Nephron (organoid): Measurements from ENCODE around the gene STAT5A.

Experiments
- H3K27ac Mint-ChIP-seq, 3 experiments: 2 replicates each; pipeline ENCODE4 v1.8.0; 2020; ENCODE audit warnings: mixed read lengths in 3 of 3, mild to moderate bottlenecking in 2 of 3, moderate library complexity in 1 of 3
- H3K27me3 Mint-ChIP-seq: 2 replicates; pipeline ENCODE4 v1.8.0; 2021; ENCODE audit warnings: low read depth, mild to moderate bottlenecking, moderate library complexity, mixed read lengths
- H3K36me3 Mint-ChIP-seq: 2 replicates; pipeline ENCODE4 v1.8.0; 2020; ENCODE audit warnings: low read depth, mixed read lengths
- H3K4me1 Mint-ChIP-seq: 2 replicates; pipeline ENCODE4 v1.8.0; 2020; ENCODE audit warnings: mixed read lengths
- H3K4me3 Mint-ChIP-seq, 3 experiments: 2 replicates each; pipeline ENCODE4 v1.8.0; 2020; ENCODE audit warnings: mild to moderate bottlenecking in 3 of 3, mixed read lengths in 3 of 3, moderate library complexity in 2 of 3
- H3K9me3 Mint-ChIP-seq: 2 replicates; pipeline ENCODE4 v1.8.0; 2020; ENCODE audit warnings: mixed read lengths
- TF ChIP-seq, protein P1 (sequence below), 3 experiments: fragments of 200-600 bp; sonication (generic); IDR thresholded peaks; one replicate each; pipeline ENCODE4 v1.5.0; 2021; ENCODE audit warnings: antibody characterized with exemption in 3 of 3; ENCODE audit not compliant: unreplicated experiment in 3 of 3

Gene STAT5A

DNA sequence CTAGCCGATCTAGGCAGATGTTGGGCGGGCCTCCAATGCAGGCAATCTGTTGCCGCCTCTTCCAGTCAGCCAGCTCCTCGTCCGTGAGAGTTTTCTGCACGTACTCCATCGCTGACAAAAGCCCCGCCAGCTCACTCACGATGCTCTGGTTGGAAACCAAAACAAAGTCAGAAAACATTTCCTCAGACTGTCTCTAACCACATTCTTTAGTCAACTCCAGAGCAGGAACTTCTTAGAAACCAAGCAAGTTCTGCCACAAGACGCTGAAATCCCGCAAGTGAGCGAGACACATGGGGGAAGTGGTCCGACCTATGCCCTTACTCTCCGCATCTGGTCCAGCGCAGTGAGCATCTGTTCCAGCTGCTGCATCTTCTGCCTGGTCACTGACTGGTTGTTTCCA is 49.1 kb downstream of the STAT5A start:
- TF ChIP-seq, protein P1, sequence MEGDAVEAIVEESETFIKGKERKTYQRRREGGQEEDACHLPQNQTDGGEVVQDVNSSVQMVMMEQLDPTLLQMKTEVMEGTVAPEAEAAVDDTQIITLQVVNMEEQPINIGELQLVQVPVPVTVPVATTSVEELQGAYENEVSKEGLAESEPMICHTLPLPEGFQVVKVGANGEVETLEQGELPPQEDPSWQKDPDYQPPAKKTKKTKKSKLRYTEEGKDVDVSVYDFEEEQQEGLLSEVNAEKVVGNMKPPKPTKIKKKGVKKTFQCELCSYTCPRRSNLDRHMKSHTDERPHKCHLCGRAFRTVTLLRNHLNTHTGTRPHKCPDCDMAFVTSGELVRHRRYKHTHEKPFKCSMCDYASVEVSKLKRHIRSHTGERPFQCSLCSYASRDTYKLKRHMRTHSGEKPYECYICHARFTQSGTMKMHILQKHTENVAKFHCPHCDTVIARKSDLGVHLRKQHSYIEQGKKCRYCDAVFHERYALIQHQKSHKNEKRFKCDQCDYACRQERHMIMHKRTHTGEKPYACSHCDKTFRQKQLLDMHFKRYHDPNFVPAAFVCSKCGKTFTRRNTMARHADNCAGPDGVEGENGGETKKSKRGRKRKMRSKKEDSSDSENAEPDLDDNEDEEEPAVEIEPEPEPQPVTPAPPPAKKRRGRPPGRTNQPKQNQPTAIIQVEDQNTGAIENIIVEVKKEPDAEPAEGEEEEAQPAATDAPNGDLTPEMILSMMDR (IDR thresholded peaks at IDR 0.05; ENCODE audit: unreplicated experiment in 3 of 3), result no peak
- Mint-ChIP-seq H3K27ac (no peak overlapping the region), H3K4me1 (no peaks in the 10 kb centered on the region), H3K36me3 (peaks cover 61% of the 10 kb centered on the region), H3K4me3 (no peak overlapping the region), H3K27me3 (no peaks in the 10 kb centered on the region), H3K9me3 (no peaks in the 10 kb centered on the region)

DNA sequence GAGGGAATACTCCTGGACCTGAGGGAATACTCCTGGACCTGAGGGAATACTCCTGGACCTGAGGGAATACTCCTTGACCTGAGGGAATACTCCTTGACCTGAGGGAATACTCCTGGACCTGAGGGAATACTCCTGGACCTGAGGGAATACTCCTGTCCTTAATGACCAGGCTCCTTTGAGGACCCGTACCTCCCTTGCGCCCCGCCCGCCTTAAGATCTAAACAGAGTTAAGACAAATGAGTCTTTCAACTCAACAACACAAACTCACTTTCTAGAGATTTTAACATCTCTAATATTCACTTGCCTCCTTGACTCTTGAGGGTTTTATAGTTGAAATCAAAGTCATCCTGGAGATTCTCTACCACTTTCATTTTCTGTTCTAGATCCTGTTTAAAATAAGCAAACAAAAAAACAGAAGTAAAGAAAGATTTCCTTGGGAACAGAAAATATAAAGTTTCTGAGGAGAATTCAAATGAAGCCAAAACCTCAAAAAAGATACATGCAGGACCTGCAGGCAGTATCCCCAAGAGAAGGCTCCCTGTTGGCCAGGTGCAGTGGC is 50.2 kb downstream of the STAT5A start:
- Mint-ChIP-seq H3K27ac (no peak overlapping the region), H3K9me3 (no peaks in the 10 kb centered on the region), H3K4me3 (no peak overlapping the region), H3K36me3 (peaks cover 61% of the 10 kb centered on the region), H3K4me1 (no peaks in the 10 kb centered on the region), H3K27me3 (no peaks in the 10 kb centered on the region)
- TF ChIP-seq, protein P1 (IDR thresholded peaks at IDR 0.05; ENCODE audit: unreplicated experiment in 3 of 3), result no peak

DNA sequence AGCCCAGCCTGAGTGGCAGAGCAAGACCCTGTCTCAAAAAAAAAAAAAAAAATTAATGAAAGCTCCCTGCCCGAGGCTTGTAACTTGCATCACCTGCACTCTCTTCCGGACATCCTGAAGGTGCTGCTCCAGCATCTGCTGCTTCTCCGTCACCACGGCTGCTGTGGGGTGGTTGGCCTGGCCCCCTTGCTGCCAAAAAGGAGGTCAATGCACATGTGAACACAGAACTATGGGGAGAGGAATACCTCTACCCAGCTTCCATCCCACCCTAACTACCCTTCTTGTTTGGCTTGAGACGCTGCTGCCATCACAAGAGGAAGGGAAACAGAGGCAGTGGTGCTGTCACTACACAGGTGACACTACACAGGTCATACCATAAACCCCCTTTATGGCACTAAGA is 50.9 kb downstream of the STAT5A start:
- H3K4me1 Mint-ChIP-seq, result no peaks in the 10 kb centered on the region
- no peak overlapping the region for H3K4me3 Mint-ChIP-seq
- peaks cover 61% of the 10 kb centered on the region for H3K36me3 Mint-ChIP-seq
- H3K9me3 Mint-ChIP-seq, result no peaks in the 10 kb centered on the region
- H3K27me3 Mint-ChIP-seq, result no peaks in the 10 kb centered on the region
- no peak overlapping the region for H3K27ac Mint-ChIP-seq
- TF ChIP-seq, protein P1 (IDR thresholded peaks at IDR 0.05; ENCODE audit: unreplicated experiment in 3 of 3), result no peak

DNA sequence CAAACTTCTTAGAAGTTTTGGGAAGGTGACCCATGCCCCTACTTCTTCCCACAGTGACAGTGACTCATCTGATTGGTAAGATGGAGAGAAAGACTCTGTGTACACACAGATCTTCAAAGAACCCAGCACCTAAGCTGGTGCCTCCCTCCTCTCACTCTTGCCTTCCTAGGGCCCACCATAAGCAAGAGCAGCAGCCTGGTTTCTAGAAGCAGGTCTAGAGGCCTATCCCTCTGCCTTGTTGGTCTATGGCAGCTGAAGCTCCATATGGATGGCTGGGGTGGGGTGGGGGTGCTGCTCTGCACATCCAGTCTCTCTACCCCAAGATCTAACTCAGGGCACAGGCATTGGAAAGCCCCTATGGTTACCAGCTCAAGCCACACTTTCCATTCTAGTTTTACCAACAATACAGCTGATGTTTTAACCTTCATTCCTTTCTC is 52.4 kb downstream of the STAT5A start:
- no peak overlapping the region for H3K27ac Mint-ChIP-seq
- no peaks in the 10 kb centered on the region for H3K4me1 Mint-ChIP-seq
- TF ChIP-seq, protein P1 (IDR thresholded peaks at IDR 0.05; ENCODE audit: unreplicated experiment in 3 of 3), result no peak
- no peak overlapping the region for H3K4me3 Mint-ChIP-seq
- H3K9me3 Mint-ChIP-seq, result no peaks in the 10 kb centered on the region
- H3K36me3 Mint-ChIP-seq, result peaks cover 57% of the 10 kb centered on the region
- no peaks in the 10 kb centered on the region for H3K27me3 Mint-ChIP-seq

GRCh38 chr17:42341568-42341967 is 53.3 kb downstream of the STAT5A start:
- H3K9me3 Mint-ChIP-seq, result no peaks in the 10 kb centered on the region
- TF ChIP-seq, protein P1 (IDR thresholded peaks at IDR 0.05; ENCODE audit: unreplicated experiment in 3 of 3), result no peak
- H3K27ac Mint-ChIP-seq, result no peak overlapping the region
- no peak overlapping the region for H3K4me3 Mint-ChIP-seq
- H3K27me3 Mint-ChIP-seq, result no peaks in the 10 kb centered on the region
- no peaks in the 10 kb centered on the region for H3K4me1 Mint-ChIP-seq
- H3K36me3 Mint-ChIP-seq, result peaks cover 61% of the 10 kb centered on the region

GRCh38 chr17:42342242-42343008 is 54.1 kb downstream of the STAT5A start:
- peaks cover 63% of the 10 kb centered on the region for H3K36me3 Mint-ChIP-seq
- no peaks in the 10 kb centered on the region for H3K9me3 Mint-ChIP-seq
- no peaks in the 10 kb centered on the region for H3K27me3 Mint-ChIP-seq
- peaks cover 3% of the 10 kb centered on the region for H3K4me1 Mint-ChIP-seq
- no peak overlapping the region for H3K4me3 Mint-ChIP-seq
- no peak overlapping the region for H3K27ac Mint-ChIP-seq
- TF ChIP-seq, protein P1 (IDR thresholded peaks at IDR 0.05; ENCODE audit: unreplicated experiment in 3 of 3), result no peak
